IMR-90 (cell line): Measurements from ENCODE around the gene BMP7. TPM values are rescaled to one million over a fixed set of nuclear protein-coding genes. Genes with fewer than 3 reads are reported as not detected.

Source experiments
- ATAC-seq: fragments of 200-7000 bp; cut with Tn5 transposase; 2 replicates; pipeline ENCODE4 v1.9.1; 2020; ENCODE audit warnings: low read depth, mild to moderate bottlenecking, moderate library complexity
- BruUV-seq: library from RNA; stranded (reverse); fragments of 400-500 nt; replicated peaks from 2 replicates; lab custom pipeline; 2021; lab: Mats Ljungman, UMichigan
- CTCF ChIA-PET: fragments of 300-600 bp; formaldehyde crosslinking; extraction: SDS; loops from one replicate; lab custom pipeline; 2021; ENCODE audit warnings: antibody characterized with exemption; lab: Yijun Ruan, JAX
- POLR2A ChIA-PET: fragments of 300-600 bp; sonication (Branson Sonifier 250); formaldehyde crosslinking; loops from one replicate; lab custom pipeline; 2022; ENCODE audit warnings: antibody characterized with exemption; ENCODE audit not compliant: unreplicated experiment; lab: Charles Lee
- DNase-seq: peaks from one replicate; pipeline ENCODE4 v3.0.0; 2013
- H2AFZ ChIP-seq: replicated peaks from 2 replicates; pipeline ENCODE3; 2013; ENCODE audit warnings: low read length, mild to moderate bottlenecking; ENCODE audit not compliant: poor library complexity
- H2AK5ac ChIP-seq: 2 replicates; pipeline ENCODE4 v1.6.1; 2013; ENCODE audit warnings: low read depth, low read length, inconsistent platforms
- H2AK9ac ChIP-seq: replicated peaks from 2 replicates; pipeline ENCODE3; 2013; ENCODE audit warnings: mild to moderate bottlenecking, low read depth, low read length, moderate library complexity; ENCODE audit not compliant: poor library complexity
- H2BK120ac ChIP-seq: 2 replicates; pipeline ENCODE4 v1.6.1; 2013; ENCODE audit warnings: low read depth, low read length, inconsistent platforms
- H2BK15ac ChIP-seq: 3 replicates; pipeline ENCODE4 v1.6.1; 2013; ENCODE audit warnings: low read depth, low read length, inconsistent platforms
- H2BK20ac ChIP-seq: 2 replicates; pipeline ENCODE4 v1.6.1; 2013; ENCODE audit warnings: low read depth, mild to moderate bottlenecking, inconsistent platforms, low read length, moderate library complexity
- H2BK5ac ChIP-seq: 2 replicates; pipeline ENCODE4 v1.6.1; 2013; ENCODE audit warnings: mild to moderate bottlenecking, low read depth, low read length, inconsistent platforms; ENCODE audit not compliant: poor library complexity, severe bottlenecking
- H3K14ac ChIP-seq: replicated peaks from 2 replicates; pipeline ENCODE4 v1.6.1; 2013; ENCODE audit warnings: low read depth, low read length, inconsistent platforms
- H3K18ac ChIP-seq: 2 replicates; pipeline ENCODE4 v1.6.1; 2013; ENCODE audit warnings: low read depth, low read length, control low read depth
- H3K23ac ChIP-seq: 2 replicates; pipeline ENCODE4 v1.6.1; 2013; ENCODE audit warnings: low read depth, low read length, inconsistent platforms
- H3K27ac ChIP-seq: 2 replicates; pipeline ENCODE4 v1.5.1; 2013; ENCODE audit warnings: mild to moderate bottlenecking, control low read depth, low read length; ENCODE audit not compliant: insufficient read depth
- H3K27me3 ChIP-seq: 2 replicates; pipeline ENCODE4 v1.6.1; 2013; ENCODE audit warnings: low read length; ENCODE audit not compliant: control insufficient read depth, insufficient read depth
- H3K36me3 ChIP-seq: 2 replicates; pipeline ENCODE4 v1.6.1; 2013; ENCODE audit warnings: low read length, mixed read lengths; ENCODE audit not compliant: control insufficient read depth, insufficient read depth
- H3K4ac ChIP-seq: 2 replicates; pipeline ENCODE4 v1.6.1; 2013; ENCODE audit warnings: low read depth, low read length, inconsistent platforms
- H3K4me1 ChIP-seq: 2 replicates; pipeline ENCODE4 v1.6.1; 2013; ENCODE audit warnings: low read length, mixed read lengths; ENCODE audit not compliant: control insufficient read depth, insufficient read depth
- H3K4me2 ChIP-seq: 2 replicates; pipeline ENCODE4 v1.6.1; 2013; ENCODE audit warnings: low read depth, mild to moderate bottlenecking, control low read depth, low read length, moderate library complexity
- H3K4me3 ChIP-seq: 2 replicates; pipeline ENCODE4 v1.5.1; 2013; ENCODE audit warnings: low read depth, mild to moderate bottlenecking, control low read depth, low read length, moderate library complexity; ENCODE audit not compliant: insufficient read depth
- H3K56ac ChIP-seq: 2 replicates; pipeline ENCODE4 v1.6.1; 2013; ENCODE audit warnings: low read length, inconsistent platforms; ENCODE audit not compliant: insufficient read depth; ENCODE audit errors: extremely low read depth
- H3K79me1 ChIP-seq, 2 experiments: 2 replicates each; pipeline ENCODE4 v1.6.1; 2013; ENCODE audit warnings: low read length in 2 of 2, inconsistent platforms in 1 of 2, low read depth in 1 of 2
- H3K9ac ChIP-seq: 2 replicates; pipeline ENCODE4 v1.6.1; 2013; ENCODE audit warnings: low read depth, low read length, control low read depth
- H3K9me1 ChIP-seq: 2 replicates; pipeline ENCODE4 v1.6.1; 2013; ENCODE audit warnings: low read length, inconsistent platforms; ENCODE audit not compliant: insufficient read depth
- H3K9me3 ChIP-seq: 2 replicates; pipeline ENCODE4 v1.6.1; 2013; ENCODE audit warnings: low read length; ENCODE audit not compliant: control insufficient read depth, insufficient read depth
- H4K20me1 ChIP-seq: 2 replicates; pipeline ENCODE4 v1.6.1; 2013; ENCODE audit warnings: low read length, inconsistent platforms; ENCODE audit not compliant: insufficient read depth
- H4K5ac ChIP-seq: 2 replicates; pipeline ENCODE4 v1.6.1; 2013; ENCODE audit warnings: mild to moderate bottlenecking, low read depth, low read length, control low read depth
- H4K8ac ChIP-seq, 2 experiments: 2 replicates each; pipeline ENCODE4 v1.6.1; 2013; ENCODE audit warnings: low read depth in 2 of 2, low read length in 2 of 2, control low read depth in 1 of 2, inconsistent platforms in 1 of 2
- H4K91ac ChIP-seq: 2 replicates; pipeline ENCODE4 v1.6.1; 2013; ENCODE audit warnings: low read depth, low read length, inconsistent platforms; ENCODE audit not compliant: insufficient read depth
- BHLHE40 ChIP-seq: fragments of 150-350 bp; IDR thresholded peaks from 2 replicates; pipeline ENCODE4 v1.6.1; 2016; ENCODE audit warnings: mild to moderate bottlenecking, low read depth, low read length
- CEBPB ChIP-seq: IDR thresholded peaks from 2 replicates; pipeline ENCODE4 v1.6.1; 2012; ENCODE audit warnings: low read depth, low read length, improper control_type of control experiment
- CHD1 ChIP-seq: IDR thresholded peaks from 2 replicates; pipeline ENCODE4 v1.6.1; 2012; ENCODE audit warnings: low read depth, low read length, improper control_type of control experiment
- CTCF ChIP-seq: conservative IDR thresholded peaks from 2 replicates; pipeline ENCODE4 v1.5.1; 2012; ENCODE audit warnings: mild to moderate bottlenecking, low read depth, low read length, improper control_type of control experiment
- ELK1 ChIP-seq: fragments of 150-350 bp; IDR thresholded peaks from 2 replicates; pipeline ENCODE4 v1.6.1; 2016; ENCODE audit warnings: low read depth, mild to moderate bottlenecking, low read length, moderate library complexity, borderline replicate concordance
- FOS ChIP-seq: fragments of 150-350 bp; IDR thresholded peaks from 2 replicates; pipeline ENCODE4 v1.6.1; 2016; ENCODE audit warnings: low read depth, low read length
- MAFK ChIP-seq: IDR thresholded peaks from 2 replicates; pipeline ENCODE4 v1.6.1; 2012; ENCODE audit warnings: low read depth, low read length, improper control_type of control experiment
- MAZ ChIP-seq: IDR thresholded peaks from 2 replicates; pipeline ENCODE4 v1.6.1; 2012; ENCODE audit warnings: low read depth, mild to moderate bottlenecking, low read length, improper control_type of control experiment, moderate library complexity, borderline replicate concordance
- MXI1 ChIP-seq: IDR thresholded peaks from 2 replicates; pipeline ENCODE4 v1.6.1; 2012; ENCODE audit warnings: low read depth, mild to moderate bottlenecking, low read length, moderate library complexity, borderline replicate concordance
- NFE2L2 ChIP-seq: fragments of 150-350 bp; IDR thresholded peaks from 2 replicates; pipeline ENCODE4 v1.6.1; 2016; ENCODE audit warnings: low read depth, mild to moderate bottlenecking, low read length
- POLR2A ChIP-seq: IDR thresholded peaks from 2 replicates; pipeline ENCODE4 v1.6.1; 2012; ENCODE audit warnings: mild to moderate bottlenecking, low read depth, low read length
- RAD21 ChIP-seq: IDR thresholded peaks from 2 replicates; pipeline ENCODE4 v1.6.1; 2012; ENCODE audit warnings: low read length, improper control_type of control experiment
- RCOR1 ChIP-seq: IDR thresholded peaks from 2 replicates; pipeline ENCODE4 v1.6.1; 2012; ENCODE audit warnings: mild to moderate bottlenecking, low read length, improper control_type of control experiment; ENCODE audit not compliant: insufficient replicate concordance
- RFX5 ChIP-seq: IDR thresholded peaks from 2 replicates; pipeline ENCODE4 v1.8.0; 2012; ENCODE audit warnings: low read depth, mild to moderate bottlenecking, low read length, moderate library complexity
- SMC3 ChIP-seq: fragments of 150-350 bp; IDR thresholded peaks from 2 replicates; pipeline ENCODE4 v1.6.1; 2016; ENCODE audit warnings: low read depth, mild to moderate bottlenecking, antibody characterized with exemption, low read length, moderate library complexity
- USF2 ChIP-seq: fragments of 150-350 bp; IDR thresholded peaks from 2 replicates; pipeline ENCODE4 v1.6.1; 2017; ENCODE audit warnings: mild to moderate bottlenecking, antibody characterized with exemption, low read length, low read depth
- WGBS, 2 experiments: methylation state at CpG; one replicate each; pipeline versions ENCODE4 v1.1.5 to v1.1.7; 2013; ENCODE audit warnings: missing lambda C conversion rate in 2 of 2; ENCODE audit not compliant: insufficient read length in 1 of 2; ENCODE audit errors: extremely low coverage in 2 of 2; 5-methylcytosine and 5-hydroxymethylcytosine counted together
- dilution Hi-C: fragments of 300-500 bp; cut with HindIII; formaldehyde crosslinking; loops from one replicate; pipeline ENCODE4 v1.14.3; 2018; ENCODE audit warnings: low sequenced_read_pairs; ENCODE audit not compliant: unreplicated experiment
- in situ Hi-C: fragments of 300-500 bp; cut with MboI; formaldehyde crosslinking; loops from 3 replicates; pipeline ENCODE4 v1.14.3; 2019; ENCODE audit warnings: low sequenced_read_pairs, inconsistent platforms, mixed read lengths
- intact Hi-C: fragments of 100-400 bp; cut with micrococcal nuclease; formaldehyde crosslinking; loops from 2 replicates; pipeline ENCODE4 v1.10.0; 2022
- polyA plus RNA-seq, 3 experiments: library from polyadenylated mRNA; depleted of rRNA; stranded (reverse); fragments of >200 nt; gene quantifications; 2 replicates each; pipeline ENCODE4 v1.2.3, GENCODE V29; 2012; ENCODE audit warnings: low replicate concordance in 1 of 3
- total RNA-seq: library from RNA; depleted of rRNA; stranded (reverse); fragments of >200 nt; gene quantifications from 2 replicates; pipeline ENCODE4 v1.2.3, GENCODE V29; 2012

Gene BMP7
- total and polyA plus RNA-seq, 2 of the 4 experiments (the other 2 are of a cell fraction) = not detected

GRCh38 chr20:57256205-57256604 is 10.2 kb downstream of the BMP7 start:
- no peak overlapping the region for H2AFZ ChIP-seq
- no peaks in the 10 kb centered on the region for H3K9me1 ChIP-seq
- no peak overlapping the region for H2AK9ac ChIP-seq
- no peak overlapping the region for H3K4me2 ChIP-seq
- no peak overlapping the region for H4K5ac ChIP-seq
- dilution Hi-C loops = no loop called here
- in situ Hi-C loops = no loop called here
- intact Hi-C loops = no loop called here
- no peak overlapping the region for H3K23ac ChIP-seq
- no peaks in the 10 kb centered on the region for H4K20me1 ChIP-seq
- H3K9me3 ChIP-seq = no peaks in the 10 kb centered on the region
- no peak overlapping the region for H3K4me3 ChIP-seq
- H3K14ac ChIP-seq = no peak overlapping the region
- no peak overlapping the region for H3K18ac ChIP-seq
- 66% methylated on average over 3 of the region's 3 CpGs; no CpG with 5 or more reads in 1 of the 2 experiments for WGBS, 2 experiments
- no peak overlapping the region for H3K4ac ChIP-seq
- no TSS peak for BruUV-seq
- H4K91ac ChIP-seq = no peak overlapping the region
- H3K27ac ChIP-seq = no peak overlapping the region
- H3K4me1 ChIP-seq = no peaks in the 10 kb centered on the region
- no peak overlapping the region for H3K56ac ChIP-seq
- TF ChIP-seq CEBPB (no peak), NFE2L2 (no peak), CHD1 (no peak), BHLHE40 (no peak), MXI1 (no peak), ELK1 (no peak), SMC3 (no peak), RAD21 (no peak), RCOR1 (no peak), MAFK (no peak), FOS (no peak), CTCF (no peak), POLR2A (no peak), RFX5 (no peak), USF2 (no peak), MAZ (no peak)
- ChIA-PET CTCF (no interaction called here), POLR2A (no interaction called here)
- H3K9ac ChIP-seq = no peak overlapping the region
- DNase-seq = no peak
- no peak overlapping the region for H4K8ac ChIP-seq
- no peaks in the 10 kb centered on the region for H3K79me1 ChIP-seq
- H2BK20ac ChIP-seq = no peak overlapping the region
- H3K27me3 ChIP-seq = peaks cover 18% of the 10 kb centered on the region
- H2BK120ac ChIP-seq = no peak overlapping the region
- no peak overlapping the region for H2AK5ac ChIP-seq
- H2BK15ac ChIP-seq = no peak overlapping the region
- ATAC-seq = no peak
- H2BK5ac ChIP-seq = no peak overlapping the region
- H3K36me3 ChIP-seq = no peaks in the 10 kb centered on the region
